T-cell (primary cell): ENCODE measurements around the gene CCR2. TPM values are rescaled to one million over a fixed set of nuclear protein-coding genes. Genes with fewer than 3 reads are reported as not detected.

ENCODE experiments used
- ATAC-seq, 4 experiments: fragments of 200-7000 bp in 3 of 4; fragments of 150-1000 bp in 1 of 4; cut with Tn5 transposase; replicated peaks in 1 of 4; 1 replicate in 3 of 4; 2 replicates in 1 of 4; pipeline ENCODE4 v1.10.0; 2021; ENCODE audit warnings: moderate library complexity in 3 of 4, mild to moderate bottlenecking in 2 of 4, moderate number of reproducible peaks in 1 of 4
- CTCF ChIA-PET, 2 donors: fragments of 300-600 bp; sonication (Branson Sonifier 250); formaldehyde crosslinking; loops; one replicate each; lab custom pipeline; 2022; ENCODE audit warnings: antibody characterized with exemption in 2 of 2; lab: Charles Lee
- POLR2A ChIA-PET, 2 donors: fragments of 300-600 bp; sonication (Branson Sonifier 250); formaldehyde crosslinking; loops; one replicate each; lab custom pipeline; 2022; ENCODE audit warnings: antibody characterized with exemption in 2 of 2; lab: Charles Lee
- DNase-seq, 35 experiments: peaks; one replicate each; pipeline versions ENCODE4 v3.0.0 to v3.0.0-alpha.2; 2013 to 2023
- H3K27ac ChIP-seq: one replicate; pipeline ENCODE4 v1.5.1; 2013; ENCODE audit warnings: low read length
- H3K27me3 ChIP-seq, 2 experiments: replicated peaks in 1 of 2; 1 replicate in 1 of 2; 2 replicates in 1 of 2; pipeline versions ENCODE4 v1.6.1 to v1.7.0; 2013; ENCODE audit warnings: low read length in 1 of 2, mixed read lengths in 1 of 2; ENCODE audit not compliant: control insufficient read depth in 2 of 2, insufficient read depth in 2 of 2; ENCODE audit errors: extremely low read depth in 1 of 2
- H3K36me3 ChIP-seq, 2 donors: 1 replicate in 1 of 2; 2 replicates in 1 of 2; pipeline versions ENCODE4 v1.6.1 to v1.7.0; 2013; ENCODE audit warnings: low read length in 1 of 2; ENCODE audit not compliant: control insufficient read depth in 2 of 2, insufficient read depth in 1 of 2; ENCODE audit errors: extremely low read depth in 1 of 2
- H3K4me1 ChIP-seq, 2 experiments: 1 replicate in 1 of 2; 2 replicates in 1 of 2; pipeline versions ENCODE4 v1.6.1 to v1.7.0; 2013; ENCODE audit warnings: low read length in 2 of 2, mixed read lengths in 1 of 2; ENCODE audit not compliant: insufficient read depth in 2 of 2, control insufficient read depth in 1 of 2; ENCODE audit errors: extremely low read depth in 1 of 2
- H3K4me3 ChIP-seq, 2 donors: 1 replicate in 1 of 2; 2 replicates in 1 of 2; pipeline versions ENCODE4 v1.5.1 to v1.7.0; 2013; ENCODE audit warnings: mild to moderate bottlenecking in 2 of 2, low read length in 1 of 2, moderate library complexity in 1 of 2; ENCODE audit not compliant: control insufficient read depth in 1 of 2; ENCODE audit errors: extremely low read depth in 1 of 2
- H3K9me3 ChIP-seq: 2 replicates; pipeline ENCODE4 v1.7.0; 2013
- H3K27ac Mint-ChIP-seq, 2 donors: one replicate each; pipeline ENCODE4 v1.8.0; 2020 to 2021; ENCODE audit warnings: mild to moderate bottlenecking in 2 of 2, mixed read lengths in 2 of 2
- H3K27me3 Mint-ChIP-seq, 2 donors: one replicate each; pipeline ENCODE4 v1.8.0; 2021 to 2022; ENCODE audit warnings: mixed read lengths in 2 of 2
- H3K36me3 Mint-ChIP-seq: one replicate; pipeline ENCODE4 v1.8.0; 2021; ENCODE audit warnings: mixed read lengths
- H3K4me1 Mint-ChIP-seq, 3 donors: one replicate each; pipeline ENCODE4 v1.8.0; 2020 to 2022; ENCODE audit warnings: mixed read lengths in 3 of 3, mild to moderate bottlenecking in 1 of 3
- H3K4me3 Mint-ChIP-seq, 3 donors: one replicate each; pipeline ENCODE4 v1.8.0; 2020 to 2022; ENCODE audit warnings: mild to moderate bottlenecking in 3 of 3, mixed read lengths in 3 of 3, moderate library complexity in 3 of 3
- H3K9me3 Mint-ChIP-seq, 3 donors: one replicate each; pipeline ENCODE4 v1.8.0; 2020 to 2022; ENCODE audit warnings: mixed read lengths in 3 of 3
- whole genome bisulfite sequencing: methylation state at CpG from one replicate; pipeline ENCODE4 v1.1.5; 2013; ENCODE audit warnings: missing lambda C conversion rate; ENCODE audit not compliant: insufficient coverage; 5-methylcytosine and 5-hydroxymethylcytosine counted together
- total RNA-seq, 35 experiments: library from RNA in 6 of 35; stranded (reverse) in 6 of 35; fragments of 120-200 nt in 1 of 35; gene quantifications; one replicate each; pipeline versions ENCODE4 v1.2.1 to v1.2.4 and lab custom pipeline; 2013 to 2026

CCR2 gene
- total RNA-seq, 5 donors from 2014 or later (not counting 1 experiment from before 2014, with no cell fraction given), result 3.3 to 15.1 (median 8.1) TPM

- WGBS, result no CpG with 5 or more reads among the region's 2 CpGs
- H3K4me3 ChIP-seq, result no peak overlapping the region
- H3K36me3 ChIP-seq, result no peaks in the 10 kb centered on the region
- CTCF ChIA-PET, result no interaction called here
- H3K4me1 ChIP-seq, result peaks cover 15 to 39% of the 10 kb centered on the region in 2 experiments
- Mint-ChIP-seq H3K27me3 (no peaks in the 10 kb centered on the region), H3K27ac (peak overlapping the region; percentile 53 to 57), H3K9me3 (no peaks in the 10 kb centered on the region), H3K4me1 (peaks cover 34 to 65% (median 59%) of the 10 kb centered on the region in 3 donors), H3K4me3 (peak overlapping the region in 1 of 3 donors; percentile 48), H3K36me3 (no peaks in the 10 kb centered on the region)
- peak in 1 of 35 experiments; percentile 43 for DNase-seq
- no peaks in the 10 kb centered on the region for H3K9me3 ChIP-seq
- peak in 3 of 4 experiments; percentile 47 to 67 (median 52) for ATAC-seq
- H3K27ac ChIP-seq, result peak overlapping the region; percentile 42
- H3K27me3 ChIP-seq, result no peaks in the 10 kb centered on the region
- POLR2A ChIA-PET, result no interaction called here
These were observed 21.9 kb downstream of the CCR2 start for GRCh38 chr3:46375814-46376213.

- H3K4me3 ChIP-seq, result no peak overlapping the region
- WGBS, result 67% methylated on average over 8 of the region's 8 CpGs
- Mint-ChIP-seq H3K27me3 (no peaks in the 10 kb centered on the region), H3K4me1 (peaks cover 41 to 53% (median 50%) of the 10 kb centered on the region in 3 donors), H3K36me3 (no peaks in the 10 kb centered on the region), H3K27ac (no peak overlapping the region), H3K9me3 (no peaks in the 10 kb centered on the region), H3K4me3 (no peak overlapping the region)
- H3K36me3 ChIP-seq, result no peaks in the 10 kb centered on the region
- ChIA-PET CTCF (interaction anchor here (0.7 to 3.2 kb wide), 22 partner anchors 10 to 1843 kb away, joined by 3 to 29 read pairs (median 4); partner anchors contain the start of genes CCR1 (in 1 of the 2) and CXCR6 (in 1 of the 2)), POLR2A (no interaction called here)
- H3K9me3 ChIP-seq, result no peaks in the 10 kb centered on the region
- DNase-seq (peak; percentile 20 to 74 (median 53)), ATAC-seq (peak in 2 of 4 experiments; percentile 43 to 54)
- no peak overlapping the region for H3K27ac ChIP-seq
- no peaks in the 10 kb centered on the region for H3K27me3 ChIP-seq
- peaks cover 14 to 38% of the 10 kb centered on the region in 2 experiments for H3K4me1 ChIP-seq
These were observed 24.6 kb downstream of the CCR2 start for GRCh38 chr3:46378426-46378942.

- Histone ChIP-seq H3K9me3 (no peaks in the 10 kb centered on the region), H3K36me3 (no peaks in the 10 kb centered on the region), H3K27me3 (no peaks in the 10 kb centered on the region), H3K27ac (peak overlapping the region; percentile 37), H3K4me3 (no peak overlapping the region), H3K4me1 (peaks cover 10 to 24% of the 10 kb centered on the region in 2 experiments)
- DNase-seq (no peak), ATAC-seq (no peak)
- Mint-ChIP-seq H3K4me3 (peak overlapping the region in 2 of 3 donors; percentile 7 to 49), H3K9me3 (no peaks in the 10 kb centered on the region), H3K27ac (peak overlapping the region; percentile 77 to 84), H3K27me3 (peaks cover 0 to 5% of the 10 kb centered on the region in 2 donors), H3K36me3 (no peaks in the 10 kb centered on the region), H3K4me1 (peaks cover 38 to 44% (median 41%) of the 10 kb centered on the region in 3 donors)
- ChIA-PET POLR2A (no interaction called here), CTCF (interaction anchor here in 1 of 2 donors (1.0 to 2.1 kb wide), 2 partner anchors 10 to 104 kb away, joined by 3 to 7 read pairs; partner anchors contain the start of gene CCR5)
- WGBS, result 86% methylated on average over 5 of the region's 8 CpGs
These were observed 26.7 kb downstream of the CCR2 start for GRCh38 chr3:46380471-46381221.

GRCh38 chr3:46381625-46382024 is 27.7 kb downstream of the CCR2 start:
- Mint-ChIP-seq H3K27ac (no peak overlapping the region), H3K9me3 (no peaks in the 10 kb centered on the region), H3K36me3 (no peaks in the 10 kb centered on the region), H3K4me1 (peaks cover 32 to 40% (median 37%) of the 10 kb centered on the region in 3 donors), H3K4me3 (no peak overlapping the region), H3K27me3 (peaks cover 1 to 5% of the 10 kb centered on the region in 2 donors)
- no peaks in the 10 kb centered on the region for H3K27me3 ChIP-seq
- DNase-seq (no peak), ATAC-seq (no peak)
- no peaks in the 10 kb centered on the region for H3K9me3 ChIP-seq
- H3K27ac ChIP-seq, result no peak overlapping the region
- H3K4me1 ChIP-seq, result peaks cover 5 to 24% of the 10 kb centered on the region in 2 experiments
- ChIA-PET CTCF (interaction anchor here in 1 of 2 donors (0.6 to 2.1 kb wide), 2 partner anchors 11 to 161 kb away, joined by 3 to 7 read pairs; partner anchors contain the start of gene CCR5), POLR2A (interaction anchor here in 1 of 2 donors (0.6 kb wide), 1 partner anchor 421 kb away, joined by 9 read pairs; no protein-coding TSS in a partner anchor)
- no peaks in the 10 kb centered on the region for H3K36me3 ChIP-seq
- no peak overlapping the region for H3K4me3 ChIP-seq
- WGBS, result 85% methylated on average over 2 of the region's 3 CpGs

GRCh38 chr3:46383211-46383950 is 29.5 kb downstream of the CCR2 start:
- Mint-ChIP-seq H3K9me3 (no peaks in the 10 kb centered on the region), H3K36me3 (no peaks in the 10 kb centered on the region), H3K27ac (no peak overlapping the region), H3K4me1 (peaks cover 27 to 35% (median 33%) of the 10 kb centered on the region in 3 donors), H3K27me3 (peaks cover 1 to 5% of the 10 kb centered on the region in 2 donors), H3K4me3 (no peak overlapping the region)
- no peak overlapping the region for H3K4me3 ChIP-seq
- ATAC-seq, result peak in 1 of 4 experiments; percentile 50
- H3K36me3 ChIP-seq, result no peaks in the 10 kb centered on the region
- 47% methylated on average over 3 of the region's 6 CpGs for WGBS
- ChIA-PET POLR2A (interaction anchor here in 1 of 2 donors (0.6 kb wide), 1 partner anchor 69 kb away, joined by 3 read pairs; no protein-coding TSS in a partner anchor), CTCF (interaction anchor here (0.6 to 2.0 kb wide), 4 partner anchors 10 to 16 kb away, joined by 3 to 7 read pairs (median 4); partner anchors contain the start of gene CCR5 (in 1 of the 2))
- no peak for DNase-seq
- no peaks in the 10 kb centered on the region for H3K27me3 ChIP-seq
- no peaks in the 10 kb centered on the region for H3K9me3 ChIP-seq
- no peak overlapping the region for H3K27ac ChIP-seq
- H3K4me1 ChIP-seq, result peaks cover 5 to 23% of the 10 kb centered on the region in 2 experiments
